NCI-H82 (cell line): Measurements from ENCODE around the gene PGP.
A peak's percentile ranks its signal among the peaks of the same experiment; 100 is the strongest.

Experiments used
- DNase-seq: peaks from one replicate; lab custom pipeline; 2025; lab: John Stamatoyannopoulos, UW

Gene PGP

GRCh38 chr16:2181952-2182351 lies 32.7 kb downstream of the PGP start:
- no peak for DNase-seq

DNA sequence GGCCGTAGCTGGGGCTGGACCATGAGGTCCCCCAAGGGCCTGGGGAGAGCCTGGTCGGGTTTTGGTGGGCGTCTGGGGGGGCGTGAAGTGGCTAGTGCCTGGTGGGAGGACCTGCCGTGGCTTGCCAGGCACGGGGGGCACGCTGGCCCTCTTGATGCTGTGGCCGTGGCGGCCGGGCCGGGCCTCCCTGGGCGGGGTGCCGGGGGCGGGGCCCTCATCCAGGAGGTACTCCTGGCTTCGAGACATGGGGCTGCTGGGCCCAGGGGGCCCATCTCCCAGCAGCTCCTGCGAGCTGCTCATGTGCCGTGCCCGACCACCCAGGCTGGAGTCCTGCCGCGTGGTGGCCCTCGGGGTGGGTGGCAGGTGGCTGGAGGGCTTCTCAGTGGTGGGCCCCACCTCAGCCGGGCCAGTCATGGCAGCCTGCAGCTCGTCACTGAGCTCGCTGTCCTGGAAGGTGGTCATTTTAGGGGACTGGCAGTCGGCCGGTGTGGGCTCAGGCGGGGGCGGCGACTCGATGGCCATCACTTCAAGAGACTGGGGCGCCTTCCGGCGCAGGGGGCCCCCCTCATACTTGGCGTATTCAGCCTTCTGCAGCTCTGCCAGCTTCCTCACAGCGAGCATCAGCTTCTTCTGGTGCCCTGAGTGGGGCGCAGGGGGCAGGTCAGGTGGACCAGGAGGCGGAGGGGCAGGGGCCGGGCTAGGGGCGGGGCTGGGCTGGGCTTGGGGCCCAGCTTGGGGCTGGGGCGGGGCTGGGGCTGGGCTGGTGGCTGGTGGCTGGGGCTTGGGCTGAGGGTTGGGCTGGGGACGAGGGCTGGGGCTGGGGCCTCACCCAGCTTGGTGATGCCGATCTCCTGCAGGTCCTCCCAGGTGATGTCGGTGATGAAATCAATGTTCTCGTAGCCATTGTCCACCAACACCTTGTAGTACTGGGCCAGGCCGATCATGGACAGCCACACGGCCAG lies 33.4 kb downstream of the PGP start:
- peak; percentile 47 for DNase-seq

DNA sequence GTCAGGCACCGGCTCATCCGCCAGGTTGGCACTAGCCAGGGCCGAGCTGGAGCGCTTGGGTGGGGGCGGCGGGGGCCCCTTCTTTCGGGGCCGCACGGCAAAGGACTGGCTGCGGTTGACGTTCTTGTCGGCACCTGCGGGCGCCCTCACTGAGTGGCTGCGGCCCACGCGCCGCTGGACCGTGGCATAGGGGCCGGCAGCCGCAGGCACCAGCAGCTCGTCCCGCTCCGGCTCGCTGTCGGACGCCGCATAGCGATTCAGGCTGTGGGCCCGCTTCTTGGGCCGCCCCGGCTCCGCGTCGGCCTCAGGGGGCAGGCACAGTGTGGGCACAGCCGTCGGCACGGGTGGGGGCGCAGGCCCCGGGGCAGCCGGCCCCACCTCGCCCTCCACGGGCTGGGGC lies 34.2 kb downstream of the PGP start:
- DNase-seq = no peak

- DNase-seq = no peak
Measured at GRCh38 chr16:2179576-2179975, 35.1 kb downstream of the PGP start.

DNA sequence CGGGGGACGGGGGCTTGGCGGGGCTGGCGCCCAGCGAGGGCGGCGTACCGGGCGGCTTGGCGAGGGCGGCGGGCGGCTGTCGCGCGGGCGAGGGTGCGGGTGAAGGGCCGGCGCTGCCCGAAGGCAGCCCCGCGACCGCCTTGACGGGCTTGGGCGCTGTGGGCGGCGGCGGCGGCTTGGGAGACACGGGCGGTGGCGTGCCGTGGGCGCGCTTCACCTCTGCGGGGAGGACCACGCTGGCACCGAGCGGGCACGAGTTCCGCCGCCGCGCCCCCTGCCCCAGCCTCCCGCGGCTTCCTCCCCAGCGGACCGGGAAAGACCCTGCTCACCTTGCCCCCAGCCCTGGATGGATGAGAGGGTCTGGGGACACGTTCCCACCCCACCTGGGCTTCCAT lies 35.5 kb downstream of the PGP start:
- no peak for DNase-seq

DNA sequence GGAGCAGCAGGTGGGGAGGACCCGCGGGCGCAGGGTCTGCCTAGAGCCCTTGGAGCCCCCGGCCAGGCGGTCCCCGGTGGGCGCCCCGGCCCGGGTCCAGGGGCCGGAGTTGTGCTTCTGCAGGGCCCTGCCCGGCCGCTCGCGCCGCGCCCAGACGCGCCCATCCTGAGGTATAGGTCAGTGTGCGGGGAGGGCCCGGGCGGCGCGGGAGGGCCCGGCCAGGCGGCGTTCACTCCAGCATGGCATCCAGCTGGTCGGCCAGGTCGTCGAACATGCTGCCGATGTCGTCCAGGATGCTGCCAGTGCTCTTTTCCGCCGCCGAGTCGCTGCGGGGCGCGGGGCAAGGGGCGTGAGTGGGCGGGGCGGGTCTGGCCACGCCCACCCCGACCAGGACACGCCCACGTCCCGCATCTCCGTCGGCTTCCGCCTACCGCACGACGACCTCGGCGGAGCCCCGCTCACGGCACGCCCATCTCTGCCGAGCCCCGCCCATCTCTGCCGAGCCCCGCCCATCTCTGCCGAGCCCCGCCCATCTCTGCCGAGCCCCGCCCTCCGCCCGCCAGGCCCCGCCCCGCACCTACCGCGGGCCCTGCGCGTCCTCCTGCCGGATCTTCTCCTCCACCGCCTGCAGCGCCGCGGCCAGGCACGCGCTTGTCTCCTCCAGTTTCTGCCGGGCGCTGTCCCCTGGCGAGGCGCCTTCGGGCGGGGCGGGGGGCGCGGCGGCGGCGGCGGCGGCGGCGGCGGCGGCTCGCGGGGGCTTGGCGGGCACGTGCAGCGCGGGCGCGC lies 36.1 kb downstream of the PGP start:
- no peak for DNase-seq

GRCh38 chr16:2177561-2177960 lies 37.1 kb downstream of the PGP start:
- DNase-seq = no peak

- no peak for DNase-seq
Measured at GRCh38 chr16:2177101-2177500, 37.5 kb downstream of the PGP start.

DNA sequence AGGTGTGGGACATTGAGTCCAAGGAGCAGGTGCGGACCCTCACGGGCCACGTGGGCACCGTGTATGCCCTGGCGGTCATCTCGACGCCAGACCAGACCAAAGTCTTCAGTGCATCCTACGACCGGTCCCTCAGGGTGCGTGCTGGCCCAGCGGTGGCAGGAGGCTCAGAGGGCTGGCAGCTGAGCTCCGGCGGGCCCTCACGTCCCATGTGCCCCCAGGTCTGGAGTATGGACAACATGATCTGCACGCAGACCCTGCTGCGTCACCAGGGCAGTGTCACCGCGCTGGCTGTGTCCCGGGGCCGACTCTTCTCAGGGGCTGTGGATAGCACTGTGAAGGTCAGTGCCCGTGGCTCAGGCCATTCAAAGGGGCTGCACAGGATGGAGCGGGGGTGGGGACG lies 38.6 kb downstream of the PGP start:
- no peak for DNase-seq

DNA sequence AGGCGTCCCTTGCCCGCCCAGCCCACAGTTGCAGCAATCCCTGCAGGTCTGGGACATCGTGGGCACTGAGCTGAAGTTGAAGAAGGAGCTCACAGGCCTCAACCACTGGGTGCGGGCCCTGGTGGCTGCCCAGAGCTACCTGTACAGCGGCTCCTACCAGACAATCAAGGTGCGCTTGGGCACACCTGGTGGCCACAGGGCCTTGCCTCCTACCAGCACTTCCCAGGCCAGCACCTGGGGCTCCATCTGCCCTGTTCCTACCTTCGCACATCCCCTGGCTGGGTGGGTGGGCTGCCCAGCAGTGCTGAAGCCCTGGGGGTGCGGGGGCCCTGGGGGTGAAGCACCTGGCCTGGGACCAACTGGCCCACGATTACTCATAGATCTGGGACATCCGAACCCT lies 39.2 kb downstream of the PGP start:
- no peak for DNase-seq

DNA sequence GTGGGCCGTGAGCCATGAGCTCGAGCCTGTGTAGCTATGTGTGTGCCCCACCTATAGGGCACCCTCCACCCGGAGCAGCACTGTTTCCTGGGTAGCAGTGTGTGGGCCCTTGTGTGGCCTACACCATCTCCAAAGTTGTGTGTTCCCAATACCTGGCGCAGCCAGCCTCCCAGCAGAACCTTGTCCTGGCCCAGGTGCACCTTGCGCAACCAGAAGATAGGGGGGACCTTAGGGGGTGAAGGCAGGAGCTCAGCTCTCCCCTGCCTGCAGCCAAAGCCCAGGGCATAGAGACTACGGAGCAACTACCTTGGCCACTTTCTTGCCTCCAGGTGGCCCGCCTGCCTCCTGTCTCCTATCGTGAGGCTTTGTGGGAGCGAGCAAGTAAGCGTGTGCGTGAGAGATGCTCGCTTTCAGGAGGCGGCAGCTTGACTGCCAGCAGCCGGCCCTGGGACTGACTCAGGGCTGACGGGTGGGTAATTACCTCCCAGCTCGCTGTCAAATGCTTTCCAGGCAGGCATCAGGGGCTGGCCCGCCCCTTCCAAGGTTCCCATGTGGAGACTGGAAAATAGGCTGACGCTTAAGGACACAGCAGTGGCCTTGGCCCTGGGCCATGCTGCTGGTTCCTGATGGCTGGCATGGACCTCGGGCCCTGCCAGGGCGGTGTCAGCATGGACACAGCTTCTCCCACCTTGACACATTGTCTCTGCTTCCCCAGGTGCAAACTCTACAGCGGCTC lies 40.1 kb downstream of the PGP start:
- DNase-seq = no peak

GRCh38 chr16:2173916-2174315 lies 40.7 kb downstream of the PGP start:
- DNase-seq = no peak

- DNase-seq = no peak
Measured at GRCh38 chr16:2173366-2173765, 41.3 kb downstream of the PGP start.

GRCh38 chr16:2172688-2173335 lies 41.8 kb downstream of the PGP start:
- DNase-seq = no peak

GRCh38 chr16:2171601-2172178 lies 43.0 kb downstream of the PGP start:
- no peak for DNase-seq

DNA sequence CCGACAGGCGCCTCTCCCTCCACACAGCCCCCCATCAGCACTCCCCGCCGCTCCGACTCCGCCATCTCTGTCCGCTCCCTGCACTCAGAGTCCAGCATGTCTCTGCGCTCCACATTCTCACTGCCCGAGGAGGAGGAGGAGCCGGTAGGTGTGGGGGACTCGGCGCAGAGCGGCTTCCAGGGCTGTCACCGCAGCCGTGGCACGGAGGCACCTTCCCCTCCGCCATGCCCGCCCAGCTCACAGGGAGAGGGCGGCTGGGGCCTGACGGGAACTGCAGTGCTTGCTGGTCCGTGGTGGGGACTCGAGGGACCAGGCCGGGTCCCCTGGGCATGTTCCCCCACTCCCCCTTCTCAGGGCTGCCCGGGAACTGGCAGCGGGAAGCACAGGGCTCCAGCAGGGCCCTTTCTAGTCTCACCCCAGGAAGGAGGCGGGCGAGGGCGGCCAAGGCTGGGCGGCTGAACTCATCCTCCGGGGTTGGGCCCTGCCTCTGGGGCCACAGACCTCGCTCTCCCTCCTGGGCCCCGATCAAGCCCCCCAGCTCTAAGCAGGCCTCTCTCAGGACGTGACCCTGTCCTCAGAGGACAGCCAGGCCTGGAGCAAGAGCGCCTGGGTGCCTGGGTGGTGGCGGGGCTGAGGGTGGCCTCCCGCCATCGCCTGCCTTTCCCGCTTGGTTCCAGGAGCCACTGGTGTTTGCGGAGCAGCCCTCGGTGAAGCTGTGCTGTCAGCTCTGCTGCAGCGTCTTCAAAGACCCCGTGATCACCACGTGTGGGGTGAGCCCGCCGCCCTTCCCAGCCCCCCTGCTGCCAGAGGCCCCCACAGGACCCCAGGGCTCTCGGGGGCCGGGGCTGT lies 43.8 kb downstream of the PGP start:
- DNase-seq = no peak

DNA sequence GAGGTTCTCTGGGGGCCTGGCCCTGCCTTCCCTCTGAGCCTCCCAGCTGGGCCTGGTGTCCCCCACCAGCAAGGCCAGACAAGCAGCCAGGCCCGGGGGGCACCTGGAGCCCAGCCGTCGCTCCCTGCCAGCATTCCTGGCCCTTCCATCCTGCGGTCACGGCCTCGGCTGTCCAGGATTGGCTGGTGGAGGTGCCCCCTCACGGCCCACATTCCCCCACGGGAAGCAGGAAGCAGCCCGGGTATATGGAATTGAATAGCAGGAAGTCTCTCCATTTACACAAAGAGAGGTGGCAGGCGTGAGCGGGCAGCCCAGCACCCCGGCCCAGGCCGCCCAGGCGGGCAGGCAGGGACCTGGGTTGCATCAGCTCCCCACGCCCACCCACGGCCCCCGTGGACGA lies 44.6 kb downstream of the PGP start:
- DNase-seq = no peak

DNA sequence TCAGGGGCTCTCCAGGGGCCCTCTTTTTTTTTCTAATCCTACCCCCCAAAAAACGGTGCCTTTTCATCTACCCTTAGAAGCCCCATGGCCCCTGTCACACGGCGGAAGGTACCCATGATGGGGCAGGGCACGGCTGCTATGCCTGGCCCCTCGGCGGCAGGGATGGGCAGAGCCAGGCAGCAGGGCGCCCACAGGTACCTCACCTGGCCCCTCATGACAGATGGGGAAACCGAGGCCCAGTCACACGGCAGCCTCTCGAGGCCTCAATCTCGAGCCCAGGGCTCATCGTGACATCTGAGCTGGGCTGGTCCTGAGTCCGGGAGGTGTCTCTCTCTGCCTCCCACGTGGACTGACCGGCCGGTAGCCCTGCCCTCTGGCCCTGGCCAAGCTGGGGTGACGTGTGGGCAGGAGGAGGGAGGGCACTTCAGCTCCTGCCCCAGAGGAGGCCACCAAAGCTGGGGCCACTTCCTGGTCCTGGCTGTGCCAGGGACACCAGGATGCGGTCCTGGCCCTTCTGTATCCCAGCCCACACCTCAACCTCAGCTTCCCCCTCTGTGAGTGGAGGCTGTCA lies 47.5 kb downstream of the PGP start:
- DNase-seq = no peak

DNA sequence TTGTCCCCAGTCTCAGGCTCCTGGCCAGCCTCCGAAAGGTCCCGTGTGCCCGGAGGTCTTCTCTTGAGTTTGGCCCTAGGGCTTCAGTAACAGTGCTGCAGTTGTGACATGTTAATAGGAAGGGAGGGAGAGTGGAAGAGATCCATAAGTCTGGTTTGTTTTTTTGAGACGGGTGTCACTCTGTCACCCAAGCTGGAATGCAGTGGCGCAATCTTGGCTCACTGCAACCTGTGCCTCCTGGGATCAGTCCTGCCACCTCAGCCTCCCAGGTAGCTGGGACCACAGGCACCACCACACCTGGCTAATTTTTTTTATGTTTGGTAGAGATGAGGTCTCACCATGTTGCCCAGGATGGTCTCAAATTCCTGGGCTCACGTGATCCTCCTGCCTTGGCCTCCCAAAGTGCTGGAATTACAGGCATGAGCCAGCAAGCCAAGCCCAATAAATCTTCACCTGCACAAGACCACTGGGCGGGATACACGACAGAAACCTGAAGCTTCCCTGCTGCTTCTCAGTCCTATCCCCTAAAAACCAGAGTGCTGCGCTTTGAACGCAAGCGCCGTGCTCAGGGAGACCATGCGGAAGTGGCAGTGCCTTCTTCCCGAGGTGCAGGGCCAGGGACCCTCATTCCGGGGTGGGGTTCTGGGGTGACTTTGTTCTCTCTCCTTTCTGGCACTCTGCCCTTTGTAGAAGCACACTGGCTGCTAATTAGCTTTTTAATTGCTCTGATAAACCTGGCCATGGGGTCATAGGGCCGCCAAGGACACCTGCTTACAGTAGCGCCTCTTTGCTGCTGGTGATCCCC lies 48.2 kb downstream of the PGP start:
- no peak for DNase-seq
